ENCODE results near the gene RAC3. TPM values are rescaled to one million over a fixed set of nuclear protein-coding genes. Genes with fewer than 3 reads are reported as not detected.
A peak's percentile ranks its signal among the peaks of the same experiment; 100 is the strongest.

Gene RAC3
- total RNA-seq: 0.97 TPM
- long read RNA-seq, partial matches to known transcripts: 0 of 1 reads
- long read RNA-seq, other reads (novel, unspliced or antisense): 0 of 1 reads

DNA sequence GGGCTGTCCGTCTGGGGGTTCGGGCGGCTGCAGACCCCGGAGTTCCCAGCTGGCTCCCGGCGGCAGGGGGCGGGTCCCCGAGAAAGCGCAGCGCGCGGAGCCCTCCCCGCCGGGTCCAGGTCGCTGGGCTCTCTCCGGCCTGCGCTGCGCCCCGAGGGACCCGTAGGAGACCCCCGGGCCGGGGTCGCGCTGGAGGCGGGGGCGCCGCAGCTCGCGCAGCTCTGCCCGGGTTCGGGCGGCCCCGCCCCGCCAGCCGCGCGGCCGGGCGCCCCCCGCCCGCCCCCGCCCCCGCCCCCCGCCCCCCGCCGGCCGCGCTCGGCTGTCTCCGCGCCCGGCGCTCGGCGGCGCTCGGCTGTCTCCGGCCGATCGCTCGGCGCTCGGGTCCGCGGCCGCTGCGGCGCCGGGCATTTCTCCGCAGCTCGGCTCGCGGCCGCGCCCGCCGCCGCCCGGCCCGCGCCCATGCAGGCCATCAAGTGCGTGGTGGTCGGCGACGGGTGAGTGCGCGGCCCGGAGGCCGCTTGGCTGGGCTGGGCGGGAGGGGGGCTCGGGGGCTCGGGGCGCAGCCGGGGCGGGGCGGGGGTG is at the start of gene RAC3:
TSS of gene RAC3 (plus strand) at position 376 of the 582 bp plus-strand sequence. CDS start at position 460, 84 bp downstream.
- DNase-seq: no peak
- intact Hi-C loops (cut with DNase I): no loop called here
- ATAC-seq (ENCODE audit: poor library complexity): no peak

DNA sequence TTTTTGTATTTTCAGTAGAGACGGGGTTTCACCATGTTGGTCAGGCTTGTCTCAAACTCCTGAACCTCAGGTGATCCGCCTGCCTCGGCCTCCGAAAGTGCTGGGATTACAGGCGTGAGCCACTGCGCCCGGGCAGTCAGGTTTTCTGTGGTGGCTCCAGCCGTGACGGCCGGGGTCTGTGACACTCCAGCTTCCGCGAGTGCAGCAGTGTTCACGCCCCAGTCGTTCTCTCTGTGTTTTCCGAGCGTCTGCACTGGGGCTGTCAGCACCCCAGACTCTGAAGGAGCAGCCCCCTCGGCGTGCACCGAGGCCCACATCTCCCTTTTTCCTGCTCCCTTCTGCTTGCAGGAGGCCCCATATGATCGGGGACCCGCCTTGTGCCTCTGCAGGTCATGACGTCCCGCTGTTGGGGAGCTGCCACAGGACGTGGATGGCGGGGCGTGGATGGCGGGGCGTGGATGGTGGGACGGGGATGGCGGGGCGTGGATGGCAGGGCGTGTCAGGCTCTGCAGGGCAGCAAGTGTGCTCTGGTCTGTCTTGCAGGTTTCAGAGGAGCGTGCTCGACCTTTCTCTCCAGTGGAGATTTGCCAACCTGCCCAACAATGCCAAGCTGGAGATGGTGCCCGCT is 48.4 kb upstream of the RAC3 start:
- ATAC-seq (ENCODE audit: poor library complexity) (no peak), DNase-seq (no peak)
- intact Hi-C loops (cut with DNase I): no loop called here

DNA sequence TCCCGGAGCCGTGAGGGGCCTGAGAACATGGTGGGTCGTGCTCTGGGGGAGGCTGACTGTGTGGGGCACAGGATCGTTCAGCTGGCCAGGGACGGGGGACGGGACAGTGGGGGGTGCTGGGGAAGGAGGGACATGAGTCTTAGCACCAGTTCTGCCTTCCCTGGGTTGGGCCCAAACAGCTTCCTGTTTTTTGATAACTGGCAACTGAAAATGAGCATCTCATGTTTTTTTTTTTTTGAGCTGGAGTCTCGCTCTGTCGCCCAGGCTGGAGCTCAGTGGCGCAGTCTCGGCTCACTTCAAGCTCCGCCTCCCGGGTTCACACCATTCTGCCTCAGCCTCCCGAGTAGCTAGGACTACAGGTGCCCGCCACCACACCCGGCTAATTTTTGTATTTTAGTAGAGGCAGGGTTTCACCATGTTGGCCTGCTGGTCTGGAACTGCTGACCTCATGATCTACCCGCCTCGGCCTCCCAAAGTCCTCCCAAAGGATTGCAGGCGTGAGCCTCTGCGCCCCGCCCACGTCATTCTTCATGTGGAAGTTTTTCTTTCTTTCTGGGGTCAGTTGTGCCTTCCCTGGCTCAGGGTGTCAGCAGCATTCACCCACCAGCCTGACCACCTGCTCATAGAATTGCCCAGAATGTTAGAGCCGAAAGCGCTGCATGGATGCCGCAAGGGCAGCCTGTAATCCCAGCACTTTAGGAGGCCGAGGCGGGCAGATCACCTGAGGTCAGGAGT is 47.7 kb upstream of the RAC3 start:
- no peak for ATAC-seq (ENCODE audit: poor library complexity)
- no peak for DNase-seq
- intact Hi-C loops (cut with DNase I): no loop called here

DNA sequence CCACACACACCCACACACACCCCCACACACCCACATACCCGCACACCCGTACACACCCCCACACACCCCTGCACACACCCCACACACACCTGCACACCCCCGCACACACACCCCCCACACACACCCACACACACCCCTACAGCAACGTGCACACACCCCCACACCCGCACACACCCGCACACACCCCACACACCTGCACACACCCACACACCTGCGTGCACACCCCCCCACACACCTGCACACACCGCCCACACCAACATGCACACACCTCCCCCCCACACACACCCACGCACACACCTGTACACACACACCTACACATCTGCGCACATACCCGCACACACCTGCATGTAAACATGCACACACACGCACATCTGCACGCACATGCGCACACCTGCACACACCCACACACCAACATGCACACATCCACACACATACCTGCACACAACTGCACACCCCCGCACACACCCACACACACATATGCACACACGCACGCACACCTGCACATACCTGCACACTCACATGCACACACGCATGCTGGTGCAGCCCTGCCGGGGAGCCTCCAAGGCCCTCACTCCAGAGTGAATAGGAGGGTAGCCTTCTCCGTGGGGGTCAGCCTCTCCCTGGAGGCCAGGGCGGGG is 46.6 kb upstream of the RAC3 start:
- ATAC-seq (ENCODE audit: poor library complexity) (no peak), DNase-seq (no peak)
- intact Hi-C loops (cut with DNase I): no loop called here

DNA sequence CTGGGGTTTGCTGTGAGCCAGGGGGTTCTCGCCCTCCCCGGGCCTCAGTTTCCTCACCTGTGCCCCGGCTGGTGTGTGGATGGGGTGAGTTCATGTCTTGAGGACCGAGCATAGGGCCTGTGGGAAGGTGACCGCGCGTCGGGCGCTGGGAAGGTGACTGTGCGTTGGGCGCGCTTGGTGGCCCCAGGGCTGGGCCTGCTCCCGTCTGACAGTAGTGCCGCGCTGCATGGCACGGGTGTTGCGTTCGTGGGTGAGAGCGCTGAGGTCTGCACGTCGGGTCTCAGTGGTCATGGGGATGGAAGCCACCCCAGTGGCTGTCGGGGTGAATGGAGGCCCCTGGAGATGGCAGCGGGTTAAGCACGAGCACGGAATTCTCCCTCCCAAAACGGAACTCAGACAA is 44.9 kb upstream of the RAC3 start:
- DNase-seq: no peak
- intact Hi-C loops (cut with DNase I): no loop called here
- ATAC-seq (ENCODE audit: poor library complexity): no peak

DNA sequence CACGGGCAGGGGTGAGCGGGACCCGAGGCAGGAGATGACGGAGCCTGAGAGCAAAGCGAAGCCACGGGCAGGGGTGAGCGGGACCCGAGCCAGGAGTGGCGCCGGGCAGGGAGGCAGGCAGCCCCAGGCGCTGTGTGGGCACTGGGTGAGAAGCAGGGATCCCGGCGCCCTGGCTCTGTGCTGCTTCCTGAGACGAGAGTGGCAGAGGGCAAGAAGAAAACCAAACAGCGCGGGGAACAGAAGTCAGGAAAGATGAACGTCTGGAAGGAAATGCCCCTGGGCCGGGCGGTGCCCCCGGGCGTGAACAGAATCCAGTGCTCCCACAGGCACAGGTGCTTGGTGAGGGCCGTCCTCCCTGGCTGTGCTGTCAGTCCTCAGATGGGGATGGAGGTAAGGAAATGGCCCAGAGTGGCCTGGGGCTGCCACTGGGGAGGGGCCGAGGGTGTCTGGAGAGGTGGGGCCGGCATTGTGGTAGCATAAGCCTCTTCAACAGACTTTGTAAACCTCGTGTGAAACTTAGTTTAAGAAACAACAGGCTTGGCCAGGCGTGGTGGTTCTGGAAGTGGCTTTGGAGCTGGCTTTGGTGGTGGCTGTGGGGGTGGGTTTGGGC is 44.2 kb upstream of the RAC3 start:
- DNase-seq (no peak), ATAC-seq (ENCODE audit: poor library complexity) (no peak)
- intact Hi-C loops (cut with DNase I): no loop called here

DNA sequence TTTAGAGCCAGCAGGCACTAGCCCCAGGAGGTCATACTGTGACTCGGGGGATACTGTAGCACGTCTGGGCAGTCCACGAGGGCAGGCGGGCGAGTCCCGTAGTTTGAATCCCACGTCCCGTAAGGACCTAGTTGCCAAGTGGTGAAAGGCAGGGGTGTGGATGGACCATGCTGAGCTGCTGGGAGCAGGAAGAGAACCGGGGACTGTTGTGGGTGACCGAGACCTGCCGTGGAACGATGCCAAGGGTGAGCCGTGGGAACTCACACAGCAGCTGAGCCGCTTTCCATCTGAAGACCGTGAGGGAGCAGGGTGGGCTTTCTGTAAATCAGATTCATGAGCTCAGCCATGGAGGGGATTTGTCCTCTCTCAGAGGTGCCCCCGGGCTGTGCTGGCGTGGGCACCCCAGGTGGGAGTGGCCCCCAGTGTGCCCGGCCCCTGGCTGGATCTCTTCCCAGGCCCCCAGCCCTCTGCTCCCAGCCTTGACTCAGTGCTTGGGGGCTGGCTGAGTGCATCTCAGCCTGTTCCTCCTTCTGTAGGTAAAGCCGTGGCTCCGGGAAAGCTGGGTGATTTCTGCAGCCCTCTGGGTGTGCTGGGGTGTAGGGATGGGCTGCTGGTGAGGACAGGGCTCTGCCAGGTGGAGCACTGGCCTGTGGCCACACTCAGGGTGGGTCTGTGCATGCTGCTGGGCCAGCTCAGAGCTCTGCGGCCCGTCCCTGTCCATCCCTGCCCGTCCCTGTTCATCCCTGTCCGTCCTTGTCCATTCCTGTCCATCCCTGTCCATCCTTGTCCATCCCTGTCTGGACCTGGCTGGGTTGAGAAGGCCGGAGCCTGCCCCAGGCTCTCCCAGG is 40.4 kb upstream of the RAC3 start:
- ATAC-seq (ENCODE audit: poor library complexity) (peak; percentile 9), DNase-seq (no peak)
- intact Hi-C loops (cut with DNase I): no loop called here

DNA sequence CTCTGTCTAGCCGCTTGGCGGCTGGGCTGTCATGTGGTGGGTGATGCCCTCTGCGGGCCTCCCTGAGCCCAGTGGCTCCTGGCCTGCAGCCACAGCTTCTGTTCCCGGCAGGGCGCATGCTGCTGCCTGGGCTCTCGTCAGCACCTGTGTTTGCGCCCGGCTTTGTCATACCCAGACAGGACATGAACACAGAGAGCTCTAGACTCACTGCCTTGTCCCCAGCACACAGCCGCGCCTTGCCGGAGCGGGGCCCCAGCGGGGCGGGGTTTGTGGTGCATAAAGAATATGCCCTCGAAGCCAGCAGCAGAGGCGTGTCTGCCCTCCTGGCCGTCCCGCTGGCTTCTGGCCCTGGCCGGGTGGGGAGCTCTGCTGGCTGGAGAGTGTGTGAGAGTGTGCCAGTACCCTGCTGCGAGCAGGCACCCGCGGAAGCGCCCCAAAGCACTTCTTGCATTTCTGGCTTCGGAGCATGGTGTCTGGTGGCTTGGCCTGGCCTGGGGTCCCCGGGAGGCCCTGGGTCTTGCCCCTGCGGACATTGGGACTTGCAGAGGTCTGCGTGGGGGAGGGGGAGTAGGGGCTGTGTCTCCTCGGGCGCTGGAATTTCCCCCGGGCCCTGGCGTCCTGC is 39.7 kb upstream of the RAC3 start:
- intact Hi-C loops (cut with DNase I): no loop called here
- peak; percentile 90 for ATAC-seq (ENCODE audit: poor library complexity)
- peak; percentile 86 for DNase-seq

DNA sequence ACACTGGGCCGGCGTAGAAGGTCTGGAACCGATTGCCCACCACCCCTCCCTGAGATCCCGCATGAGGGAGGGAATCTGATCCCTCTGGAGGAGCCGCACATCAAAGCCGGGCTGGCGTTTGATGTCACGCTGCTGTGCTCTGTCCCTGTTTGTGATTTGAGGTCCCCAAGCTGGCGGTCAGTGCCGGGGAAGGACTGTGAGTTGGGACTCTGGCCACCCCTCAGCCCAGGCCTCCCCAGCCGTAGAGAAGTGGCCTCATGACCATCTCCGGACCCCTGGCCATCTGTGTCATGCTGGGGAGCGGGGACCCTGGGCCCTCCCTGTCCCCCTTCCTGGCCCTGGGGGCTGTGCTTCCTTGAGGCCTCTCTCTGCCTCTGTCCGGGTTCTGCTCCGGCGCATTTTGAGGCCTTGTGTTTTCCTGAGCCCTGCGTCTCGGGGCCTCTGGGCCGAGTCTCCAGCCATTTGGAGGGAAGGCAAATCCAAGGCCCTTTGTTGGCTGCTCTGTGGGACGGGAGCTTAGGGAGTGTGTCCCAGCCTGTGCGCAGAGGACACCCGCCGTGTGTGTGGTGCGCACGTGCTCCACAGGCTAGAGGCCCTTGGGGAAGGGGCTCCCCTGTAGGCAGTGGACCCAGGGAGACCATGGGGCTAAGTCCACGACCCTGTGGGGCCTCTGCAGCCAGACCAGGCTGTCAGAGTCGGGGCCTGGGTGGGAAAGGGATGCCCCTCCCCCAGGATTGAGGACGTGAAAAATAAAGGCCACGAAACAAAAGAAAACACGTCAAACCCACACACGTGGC is 39.0 kb upstream of the RAC3 start:
- intact Hi-C loops (cut with DNase I): no loop called here
- no peak for DNase-seq

DNA sequence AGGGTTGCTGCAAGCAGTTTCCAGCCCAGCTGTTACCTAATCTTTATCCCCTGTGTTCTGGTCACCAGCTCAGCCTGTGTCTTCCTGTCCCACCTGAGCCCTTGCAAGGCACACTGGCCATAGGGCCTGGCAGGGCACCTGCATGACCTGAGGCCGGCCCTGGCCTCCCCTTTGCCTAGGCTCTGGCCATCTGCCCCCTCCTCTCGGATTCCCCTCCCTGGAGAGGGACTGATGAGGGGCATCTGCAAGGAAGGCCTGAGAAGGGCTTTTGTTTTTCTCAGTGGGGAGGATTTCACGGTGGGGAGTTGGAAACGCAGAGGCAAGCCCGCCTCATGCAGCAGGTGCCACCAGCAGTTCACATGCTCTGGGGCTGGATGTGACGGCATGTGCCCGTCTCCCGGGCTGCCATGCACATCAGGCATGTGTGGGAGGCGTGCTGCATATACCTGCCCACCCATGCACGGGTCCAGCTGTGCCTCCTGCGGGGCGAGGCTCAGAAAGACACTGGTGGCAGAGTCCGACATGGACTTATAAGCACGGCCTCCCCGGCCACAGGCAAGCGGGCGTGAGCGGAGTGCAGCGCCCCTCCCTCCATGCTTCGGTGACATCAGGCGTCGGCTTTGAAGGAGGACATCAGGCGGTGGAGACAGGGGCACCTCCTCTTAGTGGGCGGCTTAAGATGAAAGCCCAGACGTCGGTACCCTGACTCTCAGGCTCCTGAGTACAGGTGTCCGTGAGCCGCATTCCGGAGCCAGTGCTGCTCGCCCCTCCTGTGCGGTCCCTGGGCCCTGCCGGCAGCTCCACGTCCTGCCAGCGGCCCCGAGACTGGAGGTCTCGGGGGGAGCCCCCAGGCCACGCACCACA is 37.5 kb upstream of the RAC3 start:
- ATAC-seq (ENCODE audit: poor library complexity) (no peak), DNase-seq (no peak)
- intact Hi-C loops (cut with DNase I): no loop called here

More for the DNA sequence above, 39.0 kb upstream of the RAC3 start:
- peak; percentile 1 for ATAC-seq (ENCODE audit: poor library complexity)

DNA sequence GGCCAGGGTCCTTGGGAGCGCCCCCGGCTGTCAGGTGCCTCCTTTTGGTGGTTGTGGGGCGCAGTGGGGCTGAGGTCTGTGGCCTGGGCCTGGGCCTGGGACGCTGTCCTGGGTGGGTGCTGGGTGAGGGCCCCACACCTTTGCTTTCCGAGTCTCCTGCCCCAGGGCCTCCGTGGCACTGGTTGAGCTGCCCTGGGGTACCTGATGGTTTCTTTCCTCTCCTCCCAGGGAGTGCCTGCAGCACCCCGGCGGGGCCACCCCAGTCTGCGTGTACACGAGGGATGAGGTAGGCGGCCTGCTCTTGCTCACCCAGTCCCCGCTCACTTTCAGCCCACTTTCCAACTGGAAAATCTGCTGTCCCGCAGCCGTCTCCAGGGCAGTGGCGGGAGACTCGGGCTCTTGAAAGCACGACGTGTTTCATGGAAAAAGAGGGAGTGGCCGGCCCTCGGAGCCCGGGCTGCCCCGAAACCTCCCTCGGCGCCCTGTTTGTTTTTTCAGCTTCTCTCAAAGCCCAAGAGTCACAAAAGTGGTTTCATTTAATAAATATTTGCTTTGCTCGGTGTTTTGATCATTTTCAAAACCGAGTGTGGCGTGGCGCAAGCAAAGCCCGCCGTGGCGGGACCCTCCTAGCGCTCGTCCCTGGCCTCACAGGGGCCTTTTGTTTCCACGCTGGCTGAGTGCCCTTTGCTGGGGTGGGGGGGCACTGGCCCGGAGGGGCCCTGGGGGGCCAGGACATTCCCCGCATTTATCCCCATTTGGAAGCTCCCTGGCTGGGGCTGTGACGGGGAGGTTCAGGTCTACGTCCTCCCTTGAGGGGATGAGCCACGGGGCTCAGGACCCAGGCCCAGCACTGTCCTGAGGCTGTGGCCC is 36.6 kb upstream of the RAC3 start:
- intact Hi-C loops (cut with DNase I): no loop called here
- DNase-seq (no peak), ATAC-seq (ENCODE audit: poor library complexity) (no peak)

DNA sequence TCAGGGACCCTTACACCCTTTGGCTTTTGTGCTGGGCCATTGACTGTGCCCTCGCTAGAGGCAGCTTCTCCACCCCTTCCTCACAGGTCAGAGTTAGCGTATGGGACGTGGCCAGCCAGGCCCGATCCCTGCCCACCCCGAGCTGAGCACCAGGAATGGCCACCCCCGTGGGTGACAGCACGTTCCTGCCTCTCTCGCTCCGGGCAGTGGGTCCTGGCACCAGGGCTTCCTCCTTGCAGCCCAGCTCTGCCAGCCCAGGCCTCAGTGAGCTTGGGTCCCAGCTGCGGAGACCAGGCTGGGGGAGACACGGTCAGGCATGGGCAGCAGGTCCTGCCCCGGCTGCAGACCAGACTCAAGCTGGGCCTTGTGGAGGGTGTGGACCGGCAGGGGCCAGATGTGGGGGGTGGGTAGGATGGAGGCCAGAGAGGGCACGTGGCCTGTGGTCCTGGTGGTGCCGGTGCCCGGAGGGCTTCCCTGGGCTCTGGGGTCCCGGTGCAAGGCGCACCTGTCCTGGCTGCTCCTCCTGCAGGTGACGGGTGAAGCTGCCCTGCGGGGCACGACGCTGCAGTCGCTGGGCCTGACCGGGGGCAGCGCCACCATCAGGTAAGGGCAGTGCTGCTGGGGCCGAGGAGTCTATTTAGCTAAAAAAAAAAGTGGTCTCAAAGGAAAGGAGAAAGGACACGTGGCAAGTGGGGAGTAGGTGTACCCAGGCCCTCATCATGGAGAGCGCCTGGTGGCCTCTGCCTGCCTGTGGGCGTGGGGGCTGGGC is 35.8 kb upstream of the RAC3 start:
- ATAC-seq (ENCODE audit: poor library complexity) (no peak), DNase-seq (no peak)
- intact Hi-C loops (cut with DNase I): no loop called here

DNA sequence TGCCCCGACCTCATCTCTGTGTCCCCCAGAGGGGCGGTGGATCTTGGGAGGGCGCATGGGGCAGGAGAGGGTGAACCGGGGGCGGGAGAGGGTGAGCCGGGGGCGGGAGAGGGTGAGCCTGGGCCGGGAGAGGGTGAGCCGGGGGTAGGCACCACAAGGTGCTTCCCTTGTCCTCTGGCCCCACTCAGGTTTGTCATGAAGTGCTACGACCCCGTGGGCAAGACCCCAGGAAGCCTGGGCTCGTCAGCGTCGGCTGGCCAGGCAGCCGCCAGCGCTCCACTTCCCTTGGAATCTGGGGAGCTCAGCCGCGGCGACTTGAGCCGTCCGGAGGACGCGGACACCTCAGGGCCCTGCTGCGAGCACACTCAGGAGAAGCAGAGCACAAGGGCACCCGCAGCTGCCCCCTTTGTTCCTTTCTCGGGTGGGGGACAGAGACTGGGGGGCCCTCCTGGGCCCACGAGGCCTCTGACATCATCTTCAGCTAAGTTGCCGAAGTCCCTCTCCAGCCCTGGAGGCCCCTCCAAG is 35.2 kb upstream of the RAC3 start:
- ATAC-seq (ENCODE audit: poor library complexity) (no peak), DNase-seq (no peak)
- intact Hi-C loops (cut with DNase I): no loop called here

DNA sequence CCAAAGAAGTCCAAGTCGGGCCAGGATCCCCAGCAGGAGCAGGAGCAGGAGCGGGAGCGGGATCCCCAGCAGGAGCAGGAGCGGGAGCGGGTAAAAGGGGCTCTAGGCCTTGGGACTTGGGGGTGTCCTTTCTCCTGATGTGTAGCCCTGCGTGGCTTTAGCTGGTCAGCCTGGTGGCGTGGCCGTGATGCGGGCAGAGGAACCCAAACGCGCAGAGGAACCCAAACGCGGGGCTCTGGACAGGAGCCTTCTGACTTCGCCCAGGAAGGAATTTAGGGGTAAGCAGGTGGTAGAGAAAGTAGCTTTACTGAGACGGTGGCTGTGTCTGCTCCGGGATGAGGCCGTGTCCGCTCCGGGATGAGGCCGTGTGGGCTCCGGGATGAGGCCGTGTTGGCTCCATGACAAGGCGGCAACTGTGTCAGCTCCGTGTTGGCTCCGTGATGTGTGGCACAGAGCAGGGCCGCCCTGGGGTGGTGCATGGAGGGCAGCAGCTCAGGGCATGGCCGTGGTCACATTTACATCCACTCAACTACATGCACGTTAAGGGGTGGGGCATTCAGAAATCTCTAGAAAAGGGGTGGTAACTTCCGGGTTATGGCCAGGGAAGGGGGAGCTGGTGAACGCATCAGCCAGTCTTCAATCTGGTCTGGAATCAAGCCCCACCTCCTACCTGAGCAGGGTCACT is 34.6 kb upstream of the RAC3 start:
- DNase-seq: no peak
- ATAC-seq (ENCODE audit: poor library complexity): no peak
- intact Hi-C loops (cut with DNase I): no loop called here

All from Right ventricle myocardium superior (tissue), 1 donor.